ENCODE results near the gene KRT23.

DNA sequence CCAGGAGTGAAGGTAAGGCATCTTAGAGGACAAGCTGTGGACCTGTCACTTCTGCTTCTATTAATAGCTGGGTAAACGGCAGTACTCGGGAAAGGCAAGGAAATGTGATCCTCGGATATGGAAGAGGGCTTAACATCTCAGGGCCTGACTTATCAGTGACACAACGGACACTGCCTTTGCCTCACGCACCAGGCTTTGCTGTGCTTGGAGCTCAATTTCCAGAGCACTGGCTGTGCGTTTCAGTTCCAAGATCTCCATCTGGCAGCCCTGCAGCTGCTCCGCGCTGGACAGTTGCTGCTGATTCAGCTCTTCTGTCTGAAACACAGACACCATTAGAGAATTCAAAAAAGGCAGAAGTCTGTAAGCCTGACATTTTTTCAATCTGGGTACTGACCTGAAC, 43.1 kb upstream of the KRT23 start:
- TF ChIP-seq EZH2phosphoT487 (IDR thresholded peaks at IDR 0.05): no peak
- TF ChIP-seq EZH2 (IDR thresholded peaks at IDR 0.05): no peak

Data from neural progenitor cell (in vitro differentiated cells).